Measurements from ENCODE around the gene DNAH12.
"Not testable (repeated sequence)": the region's sequence is repeated elsewhere in the genome, so short reads cannot be mapped to it uniquely, and the experiment has no call there.

Gene DNAH12

DNA sequence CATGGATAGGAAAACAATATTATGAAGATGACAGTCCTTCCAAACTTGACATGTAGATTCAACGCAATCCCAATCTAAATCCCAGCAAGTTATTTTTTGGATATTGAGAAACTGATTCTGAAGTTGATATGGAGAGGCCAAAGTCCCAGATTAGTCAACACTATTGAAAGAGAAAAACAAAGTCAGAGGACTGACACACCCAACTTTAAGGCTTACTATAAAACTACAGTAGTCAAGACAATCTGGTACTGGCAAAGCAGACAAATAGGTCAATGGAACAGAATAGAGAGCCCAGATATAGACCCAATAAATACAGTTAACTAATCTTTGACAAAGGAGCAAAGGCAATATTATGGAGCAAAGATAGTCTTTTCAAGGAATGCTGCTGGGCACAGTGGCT is 132.4 kb downstream of the DNAH12 start:
- DNase-seq, result no peak

DNA sequence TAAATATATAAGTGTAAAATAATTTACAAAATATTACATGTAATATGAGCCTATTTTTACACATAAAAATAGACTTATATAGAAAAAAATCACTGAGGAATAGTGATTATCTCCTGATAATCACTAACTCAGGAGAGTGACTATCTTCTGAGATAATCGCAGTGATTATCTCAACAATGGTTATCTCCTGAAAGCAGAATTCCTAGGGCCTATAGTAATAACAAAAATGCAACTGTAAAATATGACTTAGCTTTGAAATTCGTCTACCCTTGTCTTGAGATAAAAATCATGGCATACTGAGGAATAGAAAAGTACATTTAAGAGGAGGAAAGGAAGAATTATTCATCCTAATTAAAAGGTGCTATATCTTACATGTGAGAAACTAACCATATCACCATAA is 134.7 kb downstream of the DNAH12 start:
- DNase-seq, result no peak

DNA sequence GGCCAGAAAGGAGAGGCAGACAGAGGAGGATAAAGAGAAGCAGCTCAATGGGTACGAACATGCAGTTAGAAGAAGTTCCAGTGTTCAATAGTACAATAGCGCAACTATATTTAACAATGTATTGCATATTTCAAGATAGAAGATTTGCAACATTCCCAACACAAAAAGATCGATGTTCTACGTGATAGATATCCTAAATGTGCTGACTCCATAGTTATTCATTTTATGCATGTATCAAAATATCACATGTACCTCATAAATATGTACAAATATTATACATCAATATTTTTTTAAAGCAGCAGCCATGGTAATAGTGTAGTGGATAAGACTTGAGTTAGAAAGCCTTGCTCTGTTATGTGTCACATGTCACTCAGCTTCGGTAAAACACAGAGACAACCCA is 141.5 kb downstream of the DNAH12 start:
- no peak for DNase-seq

DNA sequence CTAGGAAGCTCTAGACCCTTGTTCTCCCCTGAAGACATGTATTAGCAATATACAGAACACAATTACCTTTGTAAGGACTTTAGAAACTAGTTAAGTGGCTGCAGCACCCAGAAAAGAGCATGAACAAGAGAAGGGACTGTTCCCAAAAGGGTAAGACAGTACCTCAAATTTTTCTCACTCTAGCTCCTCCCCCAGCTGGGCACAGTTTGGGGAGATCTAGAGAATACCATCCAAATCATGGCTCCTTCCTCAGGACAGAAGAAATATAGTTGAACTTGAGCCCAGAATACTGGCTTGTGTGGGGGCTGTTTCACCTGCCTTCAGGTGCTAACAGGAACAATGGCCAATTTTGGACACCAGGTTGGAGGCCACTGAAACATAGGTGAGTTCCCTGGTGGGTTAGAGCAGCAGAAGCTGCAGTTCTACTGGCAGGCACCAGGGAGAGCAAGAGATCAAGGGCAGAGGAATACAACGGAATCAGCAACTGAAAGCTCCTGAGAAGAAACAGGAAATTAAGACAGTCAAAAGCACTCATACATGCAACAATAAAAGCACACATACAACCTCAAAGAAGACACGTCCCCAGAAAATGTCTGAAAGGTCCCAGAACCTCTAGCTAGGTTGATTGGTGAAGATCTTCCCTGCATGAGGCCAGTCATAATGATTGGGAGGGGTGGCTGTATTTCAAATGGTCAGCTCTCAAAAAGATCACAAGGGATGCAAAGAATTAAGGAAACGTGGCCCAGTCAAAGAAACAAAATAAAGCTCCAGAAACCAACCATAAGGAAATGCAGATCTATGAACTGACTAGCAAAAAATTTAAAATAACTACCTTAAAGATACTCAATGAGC is 146.7 kb downstream of the DNAH12 start:
- DNase-seq, result peak; percentile 58

DNA sequence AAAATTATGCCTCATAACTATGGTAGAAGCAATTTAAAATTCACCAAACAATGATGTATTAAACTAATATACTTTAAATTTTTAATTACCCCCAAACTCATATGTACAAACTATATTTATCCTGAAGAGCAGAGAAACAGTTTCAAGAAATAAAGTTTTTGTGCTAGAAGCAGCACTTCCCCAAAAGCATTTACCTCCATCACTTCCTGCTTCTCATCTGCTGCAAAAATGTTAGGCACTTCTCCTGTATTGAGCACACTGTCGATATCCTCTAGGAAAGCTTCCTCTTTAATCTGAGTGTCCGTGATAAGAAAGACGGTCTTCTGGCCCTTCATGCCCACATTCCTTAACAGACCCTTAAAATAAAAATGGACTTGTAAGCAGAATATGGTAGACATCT is 150.2 kb downstream of the DNAH12 start:
- DNase-seq, result no peak

DNA sequence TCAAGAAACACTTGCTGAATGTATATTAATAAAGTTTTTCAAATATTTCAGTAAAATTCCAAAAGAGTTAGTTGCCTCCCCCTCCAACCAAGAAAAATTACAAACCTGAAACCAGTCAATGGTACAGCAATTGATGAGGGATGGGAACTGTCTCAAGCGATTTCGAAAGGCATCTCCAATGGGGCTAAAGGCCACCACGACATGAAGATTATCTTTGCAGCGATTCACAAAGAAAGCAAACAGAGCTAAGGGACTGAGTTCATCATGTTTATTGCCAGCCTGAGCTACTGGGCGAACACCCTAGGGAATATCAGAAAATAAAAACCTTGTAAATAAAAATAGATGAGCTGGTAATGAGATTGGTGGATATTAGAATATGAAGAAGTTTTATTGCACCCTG is 152.4 kb downstream of the DNAH12 start:
- no peak for DNase-seq

DNA sequence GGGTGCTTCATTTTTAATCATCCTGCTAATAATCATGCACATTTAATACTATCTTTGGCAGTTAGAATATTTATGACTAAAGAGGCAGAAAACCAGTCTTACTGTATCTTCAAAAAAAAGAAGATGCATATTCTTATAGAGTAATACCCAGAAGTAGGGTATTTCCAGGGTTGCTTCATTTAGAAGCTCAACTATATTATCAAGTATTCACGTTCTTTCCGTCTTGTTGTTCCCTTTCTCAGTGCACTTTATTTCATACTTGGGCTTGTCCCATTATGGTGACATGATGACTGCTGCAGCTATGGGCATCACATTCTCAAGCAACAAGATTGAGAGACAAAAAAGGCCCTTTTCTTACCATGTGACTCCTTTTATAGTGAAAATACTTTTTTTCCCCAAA is 154.9 kb downstream of the DNAH12 start:
- no peak for DNase-seq

DNA sequence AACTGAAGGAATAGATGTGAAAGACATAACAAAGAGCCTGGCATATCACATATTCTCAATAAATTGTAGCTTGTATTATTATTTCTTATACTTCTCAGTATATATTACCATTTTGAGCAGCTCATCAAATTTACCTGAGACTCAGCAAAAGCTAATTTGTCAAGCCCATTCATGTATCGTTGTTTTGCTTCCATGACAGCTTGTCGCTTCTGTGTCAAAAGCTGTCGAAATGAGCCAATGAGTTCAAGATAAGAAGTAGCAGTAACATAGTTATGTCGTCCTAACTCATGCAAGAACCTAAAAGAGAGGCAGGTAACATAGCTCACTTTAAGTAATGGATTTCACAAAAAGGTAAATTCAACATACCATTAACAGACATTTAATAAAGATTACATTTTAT is 157.8 kb downstream of the DNAH12 start:
- DNase-seq, result no peak

DNA sequence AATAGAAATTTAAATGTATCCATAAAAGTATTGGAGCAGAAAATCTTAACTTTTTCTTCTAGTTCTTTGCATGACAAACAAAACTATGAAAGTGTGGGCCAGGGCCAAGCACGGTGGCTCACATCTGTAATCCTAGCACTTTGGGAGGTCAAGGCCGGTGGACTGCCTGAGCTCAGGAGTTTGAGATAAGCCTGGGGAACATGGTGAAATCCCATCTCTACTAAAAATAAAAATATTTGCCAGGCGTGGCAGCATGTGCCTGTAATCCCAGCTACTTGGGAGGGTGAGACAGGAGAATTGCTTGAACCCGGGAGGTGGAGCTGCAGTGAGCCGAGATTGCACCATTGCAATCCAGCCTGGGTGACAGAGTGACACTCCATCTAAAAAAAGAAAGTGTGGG is 158.6 kb downstream of the DNAH12 start:
- DNase-seq, result no peak

DNA sequence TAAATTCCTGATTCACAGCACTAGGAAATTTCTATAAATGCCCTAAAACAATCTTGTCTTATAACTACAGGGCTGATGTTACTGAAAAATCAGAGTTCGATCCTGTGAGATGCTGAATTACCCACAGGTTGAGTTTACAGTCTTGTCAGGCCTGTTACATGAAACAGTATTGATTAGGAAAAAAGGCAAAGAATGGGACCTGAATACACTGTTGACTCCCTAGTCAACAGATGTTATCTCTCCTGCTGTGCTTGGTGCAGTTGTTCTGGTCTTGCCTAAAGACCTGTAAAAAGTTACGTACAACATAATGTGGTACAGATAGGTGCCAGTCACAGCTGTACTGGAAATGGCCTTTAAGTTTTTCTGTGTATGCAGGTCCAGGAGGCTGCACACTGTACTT is 160.3 kb downstream of the DNAH12 start:
- DNase-seq, result no peak

DNA sequence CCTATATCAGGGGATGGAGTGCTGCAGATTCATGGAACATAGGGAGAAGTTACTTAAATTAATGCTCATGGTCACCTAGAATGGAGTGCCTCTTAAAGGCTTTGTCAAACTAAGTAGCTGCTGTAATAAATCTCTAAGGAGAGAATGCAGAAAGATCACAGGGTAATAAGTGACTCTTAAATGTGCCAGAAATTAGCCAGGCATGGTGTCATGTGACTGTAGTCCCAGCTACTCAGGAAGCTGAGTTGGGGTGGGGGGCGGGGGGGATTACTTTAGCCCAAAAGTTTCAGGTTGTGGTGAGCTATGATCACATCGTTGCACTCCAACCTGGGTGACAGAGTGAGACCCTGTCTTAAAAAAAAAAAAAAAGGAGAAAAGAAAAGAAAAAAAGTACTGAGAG is 160.7 kb downstream of the DNAH12 start:
- no peak for DNase-seq

DNA sequence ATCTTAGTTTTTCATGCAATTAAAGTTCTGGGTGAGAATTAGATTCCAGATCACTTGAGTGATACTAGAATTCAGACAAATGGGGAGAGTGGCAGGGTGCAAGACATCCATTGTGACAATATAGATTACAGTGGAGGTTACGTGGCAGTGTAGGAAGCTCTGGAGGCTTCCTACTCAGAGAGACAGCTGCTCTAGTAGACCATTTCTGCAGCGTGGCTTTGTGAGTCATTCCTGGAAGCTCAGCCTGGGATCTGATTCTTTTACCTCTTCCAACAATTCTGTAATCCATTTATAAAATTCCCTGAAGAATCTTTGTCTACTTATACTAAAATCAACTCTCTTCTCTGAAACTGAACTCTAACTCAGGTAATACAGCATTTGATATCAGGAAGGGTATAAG is 161.2 kb downstream of the DNAH12 start:
- DNase-seq, result no peak

DNA sequence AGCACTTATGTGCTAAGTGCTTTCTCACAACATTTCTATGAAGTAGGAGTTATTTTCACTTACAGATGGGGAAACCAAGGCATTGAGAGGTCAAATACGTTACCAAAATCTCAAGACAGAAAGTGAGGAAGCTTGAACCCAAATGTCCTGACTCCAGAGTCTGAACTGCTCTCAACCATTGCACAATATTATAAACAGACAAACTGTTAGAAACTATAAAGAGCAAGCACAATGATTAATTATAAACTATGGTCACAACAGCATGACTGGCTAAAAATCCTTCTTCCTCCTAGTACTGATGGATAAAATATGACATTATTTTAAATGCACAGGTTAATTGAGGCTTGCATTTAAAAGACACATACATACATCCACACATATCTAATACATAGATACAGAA is 173.8 kb downstream of the DNAH12 start:
- no peak for DNase-seq

DNA sequence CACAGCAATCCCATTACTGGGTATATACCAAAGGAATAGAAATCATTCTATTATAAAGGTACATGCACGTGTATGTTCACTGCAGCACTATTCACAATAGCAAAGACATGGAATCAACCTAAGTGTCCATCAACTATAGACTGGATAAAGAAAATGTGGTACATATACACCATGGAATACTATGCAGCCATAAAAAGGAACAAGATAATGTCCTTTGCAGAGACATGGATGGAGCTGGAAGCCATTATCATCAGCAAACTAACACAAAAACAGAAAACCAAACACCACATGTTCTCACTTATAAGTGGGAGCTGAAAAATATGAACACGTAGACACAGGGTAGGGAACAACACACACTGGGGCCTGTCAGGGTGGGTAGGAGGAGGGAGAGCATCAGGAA is 179.1 kb downstream of the DNAH12 start:
- DNase-seq, result not testable (repeated sequence)

DNA sequence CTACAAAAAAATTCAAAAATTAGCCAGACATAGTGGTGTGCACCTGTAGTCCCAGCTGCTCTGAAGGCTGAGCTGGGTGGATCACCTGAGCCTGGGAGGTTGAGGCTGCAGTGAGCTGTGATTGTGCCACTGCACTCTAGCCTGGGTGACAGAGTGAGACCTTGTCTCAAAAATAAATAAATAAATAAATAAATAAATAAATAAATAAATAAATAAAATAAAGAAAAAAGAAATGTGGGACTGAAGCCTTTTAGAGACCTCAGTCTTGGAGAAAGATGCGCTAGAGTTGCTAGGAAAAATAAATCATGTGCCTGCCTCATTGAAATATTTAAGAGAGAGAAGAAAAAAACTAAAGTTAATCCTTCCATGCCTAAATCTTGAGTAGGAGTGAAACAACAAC is 187.9 kb downstream of the DNAH12 start:
- DNase-seq, result not testable (repeated sequence)

DNA sequence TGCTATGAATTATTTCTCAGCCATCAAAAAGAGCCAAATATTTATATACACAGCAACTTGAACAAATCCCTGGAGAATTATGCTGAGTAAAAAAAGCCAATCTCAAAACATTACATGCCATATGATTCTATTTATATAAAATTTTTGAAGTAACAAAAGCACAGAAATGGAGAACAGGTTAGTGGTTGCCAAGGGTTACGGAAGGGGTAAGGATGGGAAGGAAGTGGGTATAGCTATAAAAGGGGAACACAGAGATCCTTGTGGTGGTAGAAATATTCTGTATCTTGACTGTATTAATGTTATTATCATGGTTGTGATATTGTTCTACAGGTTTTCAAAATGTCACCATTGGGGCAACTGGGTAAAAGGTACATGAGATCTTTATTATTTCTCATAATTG is 189.4 kb downstream of the DNAH12 start:
- no peak for DNase-seq

DNA sequence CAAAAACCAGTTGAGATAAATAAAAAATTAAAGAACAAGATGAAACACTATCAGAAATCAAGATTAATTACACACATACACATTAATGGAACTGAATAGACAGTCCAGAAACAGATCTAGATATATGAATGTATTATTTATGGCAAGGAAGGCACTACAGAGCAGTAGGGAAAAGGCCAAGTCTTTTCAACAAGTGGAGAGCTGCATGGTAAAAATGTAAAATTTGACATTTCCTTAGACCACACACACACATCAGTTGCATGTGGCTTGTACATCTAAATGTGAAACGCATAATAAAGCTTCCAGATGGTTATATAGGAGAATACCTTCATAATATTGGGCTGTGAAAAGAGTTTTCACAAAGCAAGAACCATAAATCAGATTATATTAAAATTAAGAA is 193.9 kb downstream of the DNAH12 start:
- no peak for DNase-seq

DNA sequence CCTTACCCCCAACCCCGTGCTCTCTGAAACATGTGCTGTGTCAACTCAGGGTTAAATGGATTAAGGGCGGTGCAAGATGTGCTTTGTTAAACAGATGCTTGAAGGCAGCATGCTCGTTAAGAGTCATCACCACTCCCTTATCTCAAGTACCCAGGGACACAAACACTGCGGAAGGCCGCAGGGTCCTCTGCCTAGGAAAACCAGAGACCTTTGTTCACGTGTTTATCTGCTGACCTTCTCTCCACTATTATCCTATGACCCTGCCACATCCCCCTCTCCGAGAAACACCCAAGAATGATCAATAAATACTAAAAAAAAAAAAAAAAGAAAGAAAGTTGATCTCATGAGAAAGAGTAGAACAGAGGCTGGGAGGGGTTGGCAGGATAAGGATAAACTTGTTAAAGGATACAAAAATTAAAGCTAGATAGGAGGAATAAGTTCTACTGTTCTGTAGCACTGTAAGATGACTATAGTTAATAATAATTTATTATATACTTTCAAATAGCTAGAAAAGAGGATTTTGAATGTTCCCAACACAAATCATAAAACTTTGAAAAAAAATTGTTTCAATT is 205.0 kb downstream of the DNAH12 start:
- DNase-seq, result not testable (repeated sequence)

DNA sequence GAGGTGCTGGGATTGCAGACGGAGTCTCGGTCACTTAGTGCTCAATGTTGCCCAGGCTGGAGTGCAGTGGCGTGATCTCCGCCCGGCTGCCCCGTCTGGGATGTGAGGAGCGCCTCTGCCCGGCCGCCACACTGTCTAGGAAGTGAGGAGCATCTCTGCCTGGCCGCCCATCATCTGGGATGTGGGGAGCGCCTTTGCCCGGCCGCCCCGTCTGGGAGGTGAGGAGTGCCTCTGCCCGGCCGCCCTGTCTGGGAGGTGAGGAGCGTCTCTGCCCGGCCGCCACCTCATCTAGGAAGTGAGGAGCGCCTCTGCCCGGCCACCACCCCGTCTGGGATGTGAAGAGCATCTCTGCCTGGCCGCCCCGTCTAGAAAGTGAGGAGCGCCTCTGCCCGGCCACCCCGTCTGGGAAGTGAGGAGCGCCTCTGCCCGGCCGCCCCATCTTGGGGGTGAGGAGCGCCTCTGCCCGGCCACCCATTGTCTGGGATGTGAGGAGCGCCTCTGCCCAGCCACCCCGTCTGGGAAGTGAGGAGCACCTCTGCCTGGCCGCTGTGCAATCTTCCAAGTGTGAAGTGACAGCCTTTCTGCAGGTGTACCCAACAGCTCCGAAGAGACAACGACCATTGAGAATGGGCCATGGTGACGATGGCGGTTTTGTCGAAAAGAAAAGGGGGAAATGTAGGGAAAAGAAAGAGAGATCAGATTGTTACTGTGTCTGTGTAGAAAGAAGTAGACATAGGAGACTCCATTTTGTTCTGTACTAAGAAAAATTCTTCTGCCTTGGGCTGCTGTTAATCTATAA is 205.7 kb downstream of the DNAH12 start:
- DNase-seq, result not testable (repeated sequence)

DNA sequence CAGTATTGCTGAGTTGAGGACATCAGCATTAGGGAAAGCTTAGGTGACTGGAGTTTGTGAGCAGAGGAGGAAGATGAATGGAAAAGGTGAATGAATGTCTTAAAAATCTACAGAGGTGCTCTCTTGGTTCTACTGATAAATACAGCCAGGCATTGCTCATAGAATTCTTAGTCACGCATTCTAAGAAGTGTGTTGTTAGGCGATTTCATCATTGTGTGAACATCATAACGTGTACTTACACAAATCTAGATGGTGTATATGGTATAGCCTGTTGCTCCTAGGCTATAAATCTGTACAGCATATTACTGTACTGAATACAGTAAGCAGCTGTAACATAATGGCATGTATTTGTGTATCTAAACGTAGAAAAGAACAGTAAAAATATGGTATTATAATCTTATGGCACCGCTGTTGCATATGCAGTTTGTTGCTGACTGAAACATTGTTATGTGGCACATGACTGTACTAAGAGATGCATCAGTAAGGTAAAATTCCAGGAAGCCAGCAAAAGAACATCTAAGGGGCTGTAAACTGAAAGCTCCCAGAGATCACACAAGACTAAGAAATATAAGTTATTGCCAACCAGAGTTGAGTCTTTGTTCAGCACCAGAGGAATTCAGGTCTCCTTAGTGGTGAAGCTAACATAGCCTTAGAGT is 208.7 kb downstream of the DNAH12 start:
- no peak for DNase-seq

DNA sequence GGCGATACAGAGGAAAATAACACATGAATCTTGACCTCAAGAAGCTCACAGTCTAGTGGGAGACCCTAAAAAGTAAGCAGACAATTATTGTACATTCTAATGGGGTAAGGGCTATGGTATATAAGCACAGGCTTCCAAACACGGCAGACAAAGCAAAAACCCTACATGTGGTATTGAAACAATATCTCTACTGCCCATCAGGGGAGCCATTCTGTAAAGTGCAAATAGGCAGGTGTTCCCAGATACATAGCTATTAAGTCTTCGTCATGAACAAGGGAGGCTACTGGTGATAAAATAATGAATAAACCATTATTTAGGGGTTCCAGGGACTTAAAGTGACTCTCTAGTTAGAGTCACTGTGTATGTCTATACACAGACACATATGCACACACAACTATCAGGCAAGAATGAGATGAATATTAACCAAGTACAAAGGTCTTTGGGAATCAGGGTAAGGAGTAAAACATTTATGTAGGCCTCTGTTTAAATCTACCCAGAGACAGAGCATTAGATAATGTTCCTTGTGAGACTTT is 213.0 kb downstream of the DNAH12 start:
- DNase-seq, result no peak

DNA sequence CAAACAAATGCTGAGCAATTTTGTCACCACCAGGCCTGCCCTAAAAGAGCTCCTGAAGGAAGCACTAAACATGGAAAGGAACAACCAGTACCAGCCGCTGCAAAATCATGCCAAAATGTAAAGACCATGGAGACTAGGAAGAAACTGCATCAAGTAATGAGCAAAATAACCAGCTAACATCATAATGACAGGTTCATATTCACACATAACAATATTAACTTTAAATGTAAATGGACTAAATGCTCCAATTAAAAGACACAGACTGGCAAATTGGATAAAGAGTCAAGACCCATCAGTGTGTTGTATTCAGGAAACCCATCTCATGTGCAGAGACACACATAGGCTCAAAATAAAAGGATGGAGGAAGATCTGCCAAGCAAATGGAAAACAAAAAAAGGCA is 217.6 kb downstream of the DNAH12 start:
- not testable (repeated sequence) for DNase-seq

DNA sequence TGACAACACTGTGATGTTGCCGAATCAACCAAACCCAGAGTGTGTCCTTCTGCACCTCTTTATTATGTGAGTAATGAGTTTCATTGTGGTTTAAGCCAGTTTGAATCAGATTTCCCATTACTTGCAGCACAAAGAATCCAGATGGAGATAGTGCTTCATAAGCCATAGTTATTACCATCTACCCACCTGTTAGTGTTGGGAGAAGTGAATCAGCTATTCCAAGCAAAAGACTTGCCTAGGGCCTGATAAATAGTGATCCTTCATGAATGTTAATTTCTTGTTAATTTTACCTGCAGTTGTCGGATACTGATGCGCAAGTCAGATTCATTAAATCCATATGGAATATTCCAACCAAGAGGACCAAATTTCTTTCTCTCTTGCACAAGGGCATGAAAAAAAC is 229.9 kb downstream of the DNAH12 start:
- DNase-seq, result no peak
